AG04450 (cell line): ENCODE measurements around the gene CCND2. TPM values are rescaled to one million over a fixed set of nuclear protein-coding genes. Genes with fewer than 3 reads are reported as not detected.
"Not testable (repeated sequence)": the region's sequence is repeated elsewhere in the genome, so short reads cannot be mapped to it uniquely, and the experiment has no call there.

Experiments
- CTCF ChIA-PET: fragments of 300-600, 350-600 bp; formaldehyde crosslinking; extraction: SDS; loops from one replicate; lab custom pipeline; 2022; ENCODE audit warnings: antibody characterized with exemption, inconsistent platforms; lab: Charles Lee
- POLR2A ChIA-PET: fragments of 350-600 bp; formaldehyde crosslinking; extraction: SDS; loops from one replicate; lab custom pipeline; 2021; ENCODE audit warnings: antibody characterized with exemption, inconsistent platforms; lab: Yijun Ruan, JAX
- DNase-seq: peaks from one replicate; pipeline ENCODE4 v3.0.0-alpha.2; 2011; ENCODE audit warnings: low read depth, low spot score
- H3K27ac ChIP-seq: one replicate; pipeline ENCODE4 v1.5.1; 2012; ENCODE audit warnings: low read depth, low read length, control low read depth
- H3K27me3 ChIP-seq: one replicate; pipeline ENCODE4 v1.6.0; 2012; ENCODE audit warnings: low read length; ENCODE audit not compliant: control insufficient read depth, insufficient read depth
- H3K4me3 ChIP-seq: 2 replicates; pipeline ENCODE4 v1.5.1; 2011; ENCODE audit warnings: mild to moderate bottlenecking, low read depth, low read length, control low read depth
- H3K9me3 ChIP-seq: 2 replicates; pipeline ENCODE4 v1.5.1; 2012; ENCODE audit warnings: low read length; ENCODE audit not compliant: control insufficient read depth, insufficient read depth
- polyA plus RNA-seq: library from polyadenylated mRNA; depleted of rRNA; stranded (reverse); fragments of >200 nt; gene quantifications from 2 replicates; pipeline ENCODE4 v1.2.3, GENCODE V29; 2011
- TF ChIP-seq, protein P1 (sequence below): IDR thresholded peaks from 2 replicates; pipeline ENCODE4 v1.5.1; 2011; ENCODE audit warnings: low read depth, low read length, control low read depth, inconsistent platforms

Gene CCND2
- polyA plus RNA-seq, 1 experiment: 4.2 TPM

DNA sequence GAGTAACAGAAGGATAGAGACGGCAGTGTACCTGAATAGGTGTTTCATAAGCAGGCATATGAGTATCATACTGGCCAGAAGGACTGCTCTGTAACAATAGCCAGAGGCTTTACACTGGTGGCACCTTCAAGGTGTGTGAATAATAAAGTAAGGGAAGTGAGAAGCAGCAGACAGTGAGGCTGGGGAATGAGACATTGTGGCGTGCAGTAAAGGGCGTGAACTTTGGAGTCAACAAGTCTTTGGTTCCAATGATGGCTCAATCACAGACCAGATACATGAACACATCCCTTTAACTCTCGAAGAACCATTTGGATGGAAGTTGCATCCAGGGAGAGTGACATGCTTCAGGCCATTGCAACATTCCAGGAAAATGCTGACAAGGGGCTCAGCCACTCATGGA is 32.0 kb upstream of the CCND2 start:
- H3K27me3 ChIP-seq: no peaks in the 10 kb centered on the region
- TF ChIP-seq, protein P1, sequence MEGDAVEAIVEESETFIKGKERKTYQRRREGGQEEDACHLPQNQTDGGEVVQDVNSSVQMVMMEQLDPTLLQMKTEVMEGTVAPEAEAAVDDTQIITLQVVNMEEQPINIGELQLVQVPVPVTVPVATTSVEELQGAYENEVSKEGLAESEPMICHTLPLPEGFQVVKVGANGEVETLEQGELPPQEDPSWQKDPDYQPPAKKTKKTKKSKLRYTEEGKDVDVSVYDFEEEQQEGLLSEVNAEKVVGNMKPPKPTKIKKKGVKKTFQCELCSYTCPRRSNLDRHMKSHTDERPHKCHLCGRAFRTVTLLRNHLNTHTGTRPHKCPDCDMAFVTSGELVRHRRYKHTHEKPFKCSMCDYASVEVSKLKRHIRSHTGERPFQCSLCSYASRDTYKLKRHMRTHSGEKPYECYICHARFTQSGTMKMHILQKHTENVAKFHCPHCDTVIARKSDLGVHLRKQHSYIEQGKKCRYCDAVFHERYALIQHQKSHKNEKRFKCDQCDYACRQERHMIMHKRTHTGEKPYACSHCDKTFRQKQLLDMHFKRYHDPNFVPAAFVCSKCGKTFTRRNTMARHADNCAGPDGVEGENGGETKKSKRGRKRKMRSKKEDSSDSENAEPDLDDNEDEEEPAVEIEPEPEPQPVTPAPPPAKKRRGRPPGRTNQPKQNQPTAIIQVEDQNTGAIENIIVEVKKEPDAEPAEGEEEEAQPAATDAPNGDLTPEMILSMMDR: no peak
- no peak for DNase-seq
- H3K27ac ChIP-seq: no peak overlapping the region
- no peak overlapping the region for H3K4me3 ChIP-seq
- POLR2A ChIA-PET: no interaction called here
- H3K9me3 ChIP-seq: no peaks in the 10 kb centered on the region; the same call in 1 of the 2 replicates
- CTCF ChIA-PET: no interaction called here

DNA sequence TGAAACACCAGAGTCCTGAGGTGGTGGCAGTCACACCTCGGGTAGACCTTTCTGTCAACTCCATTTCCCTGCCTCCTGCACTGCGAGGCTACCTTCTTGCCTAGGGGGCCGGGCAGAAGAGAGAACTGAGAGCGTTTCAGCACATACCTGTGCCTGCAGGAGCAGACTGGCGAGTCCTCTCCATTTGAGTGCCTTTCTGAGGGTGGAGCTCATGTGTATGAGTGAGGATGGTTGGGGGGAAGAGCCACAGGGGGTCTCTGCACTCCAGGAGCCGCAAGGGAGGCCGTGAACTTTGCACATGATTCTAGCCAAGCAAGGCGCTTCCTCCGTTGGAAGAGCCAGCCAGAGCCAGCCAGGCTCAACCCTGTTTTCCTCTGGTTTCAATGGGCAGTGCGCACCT is 31.0 kb upstream of the CCND2 start:
- TF ChIP-seq, protein P1: no peak
- no peaks in the 10 kb centered on the region; the same call in 1 of the 2 replicates for H3K9me3 ChIP-seq
- no peak for DNase-seq
- no peak overlapping the region for H3K4me3 ChIP-seq
- ChIA-PET POLR2A (no interaction called here), CTCF (no interaction called here)
- no peaks in the 10 kb centered on the region for H3K27me3 ChIP-seq
- H3K27ac ChIP-seq: no peak overlapping the region

DNA sequence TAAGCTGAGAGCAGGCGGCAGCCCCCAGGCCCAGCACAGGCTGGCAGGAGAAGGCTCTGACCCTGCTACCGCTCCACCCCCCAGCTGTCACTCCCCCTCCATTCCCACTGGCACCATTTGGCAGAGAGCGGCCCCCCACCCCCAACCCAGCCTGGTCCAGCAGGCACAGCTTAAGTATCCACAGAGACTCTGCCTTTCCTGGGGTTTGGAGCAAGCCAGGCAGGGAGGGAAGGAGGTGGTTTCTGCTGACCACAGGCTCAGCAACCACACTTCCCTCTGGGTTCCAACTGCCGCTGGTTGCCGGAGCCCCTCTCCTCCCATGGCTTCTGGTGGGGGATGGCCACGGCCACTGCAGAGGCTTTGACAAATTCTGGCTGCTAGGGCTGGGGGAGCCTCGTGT is 30.5 kb upstream of the CCND2 start:
- no peak for DNase-seq
- H3K27me3 ChIP-seq: no peaks in the 10 kb centered on the region
- H3K4me3 ChIP-seq: no peak overlapping the region
- POLR2A ChIA-PET: no interaction called here
- TF ChIP-seq, protein P1: no peak
- no peak overlapping the region for H3K27ac ChIP-seq
- CTCF ChIA-PET: no interaction called here
- H3K9me3 ChIP-seq: no peaks in the 10 kb centered on the region; the same call in 1 of the 2 replicates

DNA sequence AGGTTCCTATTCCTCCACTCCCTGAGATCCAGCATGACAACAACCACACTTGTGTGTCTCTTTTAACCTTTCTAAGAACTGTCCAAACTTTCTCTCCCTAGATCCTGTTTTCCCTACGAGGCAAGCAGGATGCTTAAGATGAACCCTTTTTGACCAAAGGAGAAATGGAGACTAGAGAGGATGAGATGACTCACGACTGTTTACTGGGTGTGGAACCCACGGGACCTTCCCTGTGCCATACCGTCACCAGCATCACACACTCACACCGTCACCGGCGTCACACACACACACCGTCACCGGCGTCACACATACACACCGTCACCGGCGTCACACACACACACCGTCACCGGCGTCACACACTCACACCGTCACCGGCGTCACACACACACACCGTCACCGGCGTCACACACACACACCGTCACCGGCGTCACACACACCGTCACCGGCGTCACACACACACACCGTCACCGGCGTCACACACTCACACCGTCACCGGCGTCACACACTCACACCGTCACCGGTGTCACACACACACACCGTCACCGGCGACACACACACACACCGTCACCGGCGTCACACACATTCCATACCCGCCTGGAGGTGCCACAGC is 30.0 kb upstream of the CCND2 start:
- H3K27ac ChIP-seq, POLR2A ChIA-PET, H3K9me3 ChIP-seq, H3K4me3 ChIP-seq, CTCF ChIA-PET, DNase-seq, H3K27me3 ChIP-seq: not testable (repeated sequence)

DNA sequence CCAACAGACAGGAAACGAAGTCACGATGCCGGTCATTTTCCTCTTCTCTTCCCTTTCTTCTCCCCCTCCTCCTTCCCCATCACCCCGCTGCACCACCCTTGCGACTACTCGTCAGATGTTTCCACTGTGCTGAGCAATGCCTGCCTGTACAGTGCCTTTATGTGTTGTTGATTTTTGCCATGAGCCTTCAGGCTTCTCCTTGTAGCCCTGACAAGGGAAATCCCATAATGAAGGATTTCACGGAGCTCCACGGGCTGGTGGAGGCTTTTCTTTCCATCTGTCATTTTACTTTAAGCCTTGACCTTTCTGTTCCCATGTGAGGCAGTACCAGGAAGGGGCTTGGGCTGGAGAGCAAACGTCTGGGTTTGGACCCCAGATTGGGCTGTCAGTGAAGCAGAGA is 28.7 kb upstream of the CCND2 start:
- H3K27me3 ChIP-seq: peaks cover 2% of the 10 kb centered on the region
- CTCF ChIA-PET: no interaction called here
- no peaks in the 10 kb centered on the region; the same call in 1 of the 2 replicates for H3K9me3 ChIP-seq
- H3K27ac ChIP-seq: no peak overlapping the region
- TF ChIP-seq, protein P1: no peak
- no peak for DNase-seq
- H3K4me3 ChIP-seq: no peak overlapping the region
- POLR2A ChIA-PET: no interaction called here
